OCI-LY7 (cell line): ENCODE measurements around the gene MOCS3. TPM values are rescaled to one million over a fixed set of nuclear protein-coding genes. Genes with fewer than 3 reads are reported as not detected.

Experiments
- BruUV-seq: library from RNA; stranded (reverse); fragments of 400-500 nt; replicated peaks from 2 replicates; lab custom pipeline; 2021; lab: Mats Ljungman, UMichigan
- CTCF ChIA-PET: fragments of 300-600 bp; sonication (Branson Sonifier 250); formaldehyde crosslinking; loops from one replicate; lab custom pipeline; 2022; ENCODE audit warnings: antibody characterized with exemption; ENCODE audit not compliant: unreplicated experiment; lab: Charles Lee
- POLR2A ChIA-PET: fragments of 300-600 bp; sonication (Branson Sonifier 250); formaldehyde crosslinking; loops from one replicate; lab custom pipeline; 2022; ENCODE audit warnings: antibody characterized with exemption; lab: Charles Lee
- DNase-seq: peaks from one replicate; pipeline ENCODE4 v3.0.0-alpha.2; 2015; ENCODE audit warnings: low spot score
- H2AFZ ChIP-seq: fragments of 200-600 bp; sonication (generic), shearing (Covaris generic); 2 replicates; pipeline ENCODE4 v1.6.1; 2014; ENCODE audit warnings: mild to moderate bottlenecking, antibody characterized with exemption, low read length, moderate library complexity
- H3K27ac ChIP-seq: fragments of 200-600 bp; sonication (generic); 2 replicates; pipeline ENCODE4 v1.5.1; 2014; ENCODE audit warnings: mixed run types, low read depth, mild to moderate bottlenecking, moderate library complexity, low read length, inconsistent platforms; ENCODE audit not compliant: poor library complexity, severe bottlenecking
- H3K36me3 ChIP-seq: fragments of 200-600 bp; sonication (generic); 2 replicates; pipeline ENCODE4 v1.6.1; 2014; ENCODE audit warnings: mild to moderate bottlenecking, antibody characterized with exemption, low read length, moderate library complexity, mixed read lengths; ENCODE audit not compliant: insufficient read depth
- H3K4me1 ChIP-seq: fragments of 200-600 bp; sonication (generic); 2 replicates; pipeline ENCODE4 v1.5.1; 2014; ENCODE audit warnings: mild to moderate bottlenecking, low read length; ENCODE audit not compliant: insufficient read depth, poor library complexity, severe bottlenecking
- H3K4me2 ChIP-seq: fragments of 200-600 bp; sonication (generic); 2 replicates; pipeline ENCODE4 v1.6.1; 2014; ENCODE audit warnings: mild to moderate bottlenecking, low read length
- H3K4me3 ChIP-seq: fragments of 200-600 bp; sonication (generic); 2 replicates; pipeline ENCODE4 v1.5.1; 2014; ENCODE audit warnings: mild to moderate bottlenecking, low read depth, low read length; ENCODE audit not compliant: poor library complexity, severe bottlenecking
- H3K79me2 ChIP-seq: fragments of 200-600 bp; sonication (generic); 2 replicates; pipeline ENCODE4 v1.6.1; 2016; ENCODE audit warnings: low read depth, mild to moderate bottlenecking, low read length, moderate library complexity, mixed read lengths; ENCODE audit not compliant: insufficient read depth
- H3K9me2 ChIP-seq: fragments of 200-600 bp; sonication (generic); 2 replicates; pipeline ENCODE4 v1.6.1; 2016; ENCODE audit warnings: mild to moderate bottlenecking, low read length, mixed read lengths; ENCODE audit not compliant: insufficient read depth
- H3K9me3 ChIP-seq: fragments of 200-600 bp; sonication (generic); 2 replicates; pipeline ENCODE4 v1.6.1; 2014; ENCODE audit warnings: mild to moderate bottlenecking, mixed run types, low read length, mixed read lengths
- H4K20me1 ChIP-seq: fragments of 200-600 bp; sonication (generic); 2 replicates; pipeline ENCODE4 v1.6.1; 2014; ENCODE audit warnings: mild to moderate bottlenecking, antibody characterized with exemption, low read length, moderate library complexity, mixed read lengths; ENCODE audit not compliant: insufficient read depth
- CTCF ChIP-seq: fragments of 200-600 bp; sonication (generic); conservative IDR thresholded peaks from 2 replicates; pipeline ENCODE4 v1.5.1; 2014; ENCODE audit warnings: mild to moderate bottlenecking, antibody characterized with exemption, low read length, moderate library complexity, mixed read lengths
- EZH2phosphoT487 ChIP-seq: fragments of 200-600 bp; sonication (generic); IDR thresholded peaks from 2 replicates; pipeline ENCODE4 v1.6.1; 2018; ENCODE audit warnings: low read depth, borderline replicate concordance, mild to moderate bottlenecking, mixed run types, antibody characterized with exemption, low read length, moderate library complexity, mixed read lengths
- intact Hi-C: fragments of 100-400 bp; cut with micrococcal nuclease; formaldehyde crosslinking; loops from one replicate; pipeline ENCODE4 v1.10.0; 2022; ENCODE audit not compliant: unreplicated experiment
- total RNA-seq, 2 experiments: library from RNA; depleted of rRNA in 1 of 2; stranded (reverse); fragments of >200 nt in 1 of 2; shearing (Covaris generic) in 1 of 2; gene quantifications; 2 replicates each; pipeline ENCODE4 v1.2.3, GENCODE V29; 2014 to 2022

Gene MOCS3
- total RNA-seq, 2 experiments from 2014 or later: 5.8 to 7.7 TPM

GRCh38 chr20:50980851-50981713 lies 22.5 kb downstream of the MOCS3 start:
- no peaks in the 10 kb centered on the region for H3K36me3 ChIP-seq
- POLR2A ChIA-PET: interaction anchor here (0.6 to 1.1 kb wide), 4 partner anchors 18 to 326 kb away, joined by 4 to 6 read pairs (median 4); no protein-coding TSS in a partner anchor
- H3K4me1 ChIP-seq: no peaks in the 10 kb centered on the region
- H3K4me2 ChIP-seq: no peak overlapping the region
- H4K20me1 ChIP-seq: no peaks in the 10 kb centered on the region
- no peaks in the 10 kb centered on the region for H3K9me2 ChIP-seq
- TF ChIP-seq EZH2phosphoT487 (no peak), CTCF (peak; percentile 95)
- H3K27ac ChIP-seq: no peak overlapping the region
- intact Hi-C loops: no loop called here
- CTCF ChIA-PET: interaction anchor here (0.7 kb wide), 1 partner anchor 305 kb away, joined by 3 read pairs; no protein-coding TSS in a partner anchor
- H3K79me2 ChIP-seq: no peaks in the 10 kb centered on the region
- DNase-seq: peak; percentile 78
- no peak overlapping the region for H2AFZ ChIP-seq
- no peak overlapping the region for H3K4me3 ChIP-seq
- H3K9me3 ChIP-seq: no peaks in the 10 kb centered on the region
- no TSS peak for BruUV-seq

GRCh38 chr20:50981714-50982048 lies 23.1 kb downstream of the MOCS3 start:
- intact Hi-C loops: no loop called here

More at GRCh38 chr20:50981714-50982048, 23.1 kb downstream of the MOCS3 start:
- Histone ChIP-seq H3K9me2 (no peaks in the 10 kb centered on the region), H3K36me3 (no peaks in the 10 kb centered on the region), H2AFZ (no peak overlapping the region), H3K4me1 (no peaks in the 10 kb centered on the region), H3K4me2 (no peak overlapping the region), H3K9me3 (no peaks in the 10 kb centered on the region), H4K20me1 (no peaks in the 10 kb centered on the region), H3K27ac (no peak overlapping the region), H3K79me2 (no peaks in the 10 kb centered on the region), H3K4me3 (no peak overlapping the region)
- no peak for TF ChIP-seq EZH2phosphoT487
- peak; percentile 65; the same call in 1 of the 2 replicates for TF ChIP-seq CTCF
- POLR2A ChIA-PET: interaction anchor here (0.6 to 1.1 kb wide), 4 partner anchors 19 to 325 kb away, joined by 4 to 6 read pairs (median 4); no protein-coding TSS in a partner anchor
- CTCF ChIA-PET: no interaction called here
- no TSS peak for BruUV-seq
- no peak for DNase-seq
